Esophagus muscularis mucosa (tissue), 4 donors: ENCODE data around the gene PNMA8C. TPM values are rescaled to one million over a fixed set of nuclear protein-coding genes. Genes with fewer than 3 reads are reported as not detected.
"Not testable (repeated sequence)": the region's sequence is repeated elsewhere in the genome, so short reads cannot be mapped to it uniquely, and the experiment has no call there.

Source experiments
- DNase-seq: peaks from one replicate; pipeline ENCODE4 v3.0.0-alpha.2; 2017; ENCODE audit errors: extremely low spot score
- H3K27ac ChIP-seq, 4 donors: fragments of 200-600 bp; sonication (generic); replicated peaks in 1 of 4; 1 replicate in 3 of 4; 2 replicates in 1 of 4; pipeline ENCODE4 v1.5.1; 2016 to 2019; ENCODE audit warnings: mild to moderate bottlenecking in 1 of 4
- H3K27me3 ChIP-seq, 4 donors: fragments of 200-600 bp; sonication (generic); one replicate each; pipeline versions ENCODE4 v1.5.1 to v1.6.0; 2016 to 2019
- H3K36me3 ChIP-seq, 4 donors: fragments of 200-600 bp; sonication (generic); one replicate each; pipeline ENCODE4 v1.5.1; 2016 to 2019
- H3K4me1 ChIP-seq, 4 donors: fragments of 200-600 bp; sonication (generic); one replicate each; pipeline ENCODE4 v1.5.1; 2016 to 2019
- H3K4me3 ChIP-seq, 4 donors: fragments of 200-600 bp; sonication (generic); 1 replicate in 2 of 4; 2 replicates in 2 of 4; pipeline ENCODE4 v1.5.1; 2016 to 2019; ENCODE audit warnings: mild to moderate bottlenecking in 4 of 4, moderate library complexity in 1 of 4
- H3K9me3 ChIP-seq, 4 donors: fragments of 200-600 bp; sonication (generic); 1 replicate in 3 of 4; 2 replicates in 1 of 4; pipeline ENCODE4 v1.5.1; 2016 to 2019
- EP300 ChIP-seq: sonication (generic); formaldehyde crosslinking; IDR thresholded peaks from one replicate; pipeline ENCODE4 v1.6.1; 2017; ENCODE audit warnings: antibody characterized with exemption
- POLR2A ChIP-seq: fragments of 450-650 bp; IDR thresholded peaks from one replicate; pipeline ENCODE4 v1.6.1; 2017; ENCODE audit warnings: antibody characterized with exemption, moderate library complexity, mild to moderate bottlenecking, low read depth
- POLR2AphosphoS5 ChIP-seq, 2 donors: sonication (generic); formaldehyde crosslinking; IDR thresholded peaks; one replicate each; pipeline ENCODE4 v1.6.1; 2017; ENCODE audit warnings: antibody characterized with exemption in 2 of 2
- WGBS: methylation state at CpG from one replicate; pipeline ENCODE4 v1.1.5; 2018; 5-methylcytosine and 5-hydroxymethylcytosine counted together
- intact Hi-C: fragments of 100-400 bp; cut with DNase I; formaldehyde crosslinking; loops from one replicate; pipeline ENCODE4 v1.15.1; 2023
- total RNA-seq, 4 donors: library from RNA; depleted of rRNA; stranded (reverse); fragments of >200 nt; gene quantifications; one replicate each; pipeline versions ENCODE4 v1.1.0 to v1.2.1, GENCODE V29; 2016
- TF ChIP-seq, protein P1 (sequence below), 3 experiments: fragments of 200-600 bp in 2 of 3; fragments of 450-650 bp in 1 of 3; sonication (generic) in 2 of 3; IDR thresholded peaks; one replicate each; pipeline ENCODE4 v1.5.1; 2017 to 2019; ENCODE audit warnings: antibody characterized with exemption in 3 of 3, mild to moderate bottlenecking in 2 of 3, moderate library complexity in 1 of 3

The PNMA8C gene
- total RNA-seq, 4 donors from 2014 or later = 0.13 to 0.42 (median 0.17) TPM

DNA sequence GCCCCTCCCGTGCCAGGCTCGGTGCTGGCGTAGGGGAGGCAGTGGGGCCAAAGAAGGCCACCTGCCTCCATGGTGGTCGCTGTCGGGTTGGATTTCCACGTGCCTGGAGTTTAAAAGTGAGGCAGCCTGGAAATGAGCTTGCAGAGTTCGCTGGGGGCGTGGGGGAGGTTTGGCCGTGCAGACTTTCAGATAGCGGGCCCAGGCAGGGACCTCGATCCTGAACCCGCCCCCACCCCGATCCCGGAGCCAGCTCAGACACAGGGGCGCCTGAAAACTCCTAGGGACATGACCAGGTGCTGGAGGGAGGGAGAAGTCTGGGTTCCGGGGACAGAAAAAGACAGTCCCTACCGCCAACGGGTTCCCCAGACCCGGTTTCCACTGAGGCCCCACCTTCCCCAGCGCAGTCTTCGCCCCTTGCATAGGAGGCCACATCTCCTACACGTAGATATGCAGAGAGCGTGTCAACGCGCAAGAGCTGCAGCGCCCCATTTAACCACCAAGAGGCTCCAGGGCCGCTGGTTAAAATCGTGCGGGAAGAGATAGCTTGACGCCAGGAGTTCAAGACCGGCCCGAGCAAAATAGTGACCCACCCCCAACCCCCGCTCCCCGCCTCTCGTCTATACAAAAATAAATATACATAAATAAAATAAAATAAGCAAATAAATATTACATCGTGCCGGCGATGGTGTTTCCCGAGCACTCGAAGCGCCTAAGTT, 23.8 kb downstream of the PNMA8C start:
- H3K4me1 ChIP-seq = peaks cover 12 to 54% (median 42%) of the 10 kb centered on the region in 4 donors
- intact Hi-C loops = no loop called here
- WGBS = 28% methylated on average over 34 of the region's 41 CpGs
- no peaks in the 10 kb centered on the region for H3K9me3 ChIP-seq
- H3K36me3 ChIP-seq = no peaks in the 10 kb centered on the region
- no peak for DNase-seq
- H3K27ac ChIP-seq = peak overlapping the region; percentile 41 to 66 (median 53)
- no peak for TF ChIP-seq POLR2AphosphoS5 (IDR thresholded peaks at IDR 0.05)
- TF ChIP-seq, protein P1, sequence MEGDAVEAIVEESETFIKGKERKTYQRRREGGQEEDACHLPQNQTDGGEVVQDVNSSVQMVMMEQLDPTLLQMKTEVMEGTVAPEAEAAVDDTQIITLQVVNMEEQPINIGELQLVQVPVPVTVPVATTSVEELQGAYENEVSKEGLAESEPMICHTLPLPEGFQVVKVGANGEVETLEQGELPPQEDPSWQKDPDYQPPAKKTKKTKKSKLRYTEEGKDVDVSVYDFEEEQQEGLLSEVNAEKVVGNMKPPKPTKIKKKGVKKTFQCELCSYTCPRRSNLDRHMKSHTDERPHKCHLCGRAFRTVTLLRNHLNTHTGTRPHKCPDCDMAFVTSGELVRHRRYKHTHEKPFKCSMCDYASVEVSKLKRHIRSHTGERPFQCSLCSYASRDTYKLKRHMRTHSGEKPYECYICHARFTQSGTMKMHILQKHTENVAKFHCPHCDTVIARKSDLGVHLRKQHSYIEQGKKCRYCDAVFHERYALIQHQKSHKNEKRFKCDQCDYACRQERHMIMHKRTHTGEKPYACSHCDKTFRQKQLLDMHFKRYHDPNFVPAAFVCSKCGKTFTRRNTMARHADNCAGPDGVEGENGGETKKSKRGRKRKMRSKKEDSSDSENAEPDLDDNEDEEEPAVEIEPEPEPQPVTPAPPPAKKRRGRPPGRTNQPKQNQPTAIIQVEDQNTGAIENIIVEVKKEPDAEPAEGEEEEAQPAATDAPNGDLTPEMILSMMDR (IDR thresholded peaks at IDR 0.05) = peak in 1 of 3 experiments; percentile 15
- peaks cover 0 to 92% (median 29%) of the 10 kb centered on the region in 4 donors for H3K27me3 ChIP-seq
- peak overlapping the region; percentile 36 to 50 (median 42) for H3K4me3 ChIP-seq

DNA sequence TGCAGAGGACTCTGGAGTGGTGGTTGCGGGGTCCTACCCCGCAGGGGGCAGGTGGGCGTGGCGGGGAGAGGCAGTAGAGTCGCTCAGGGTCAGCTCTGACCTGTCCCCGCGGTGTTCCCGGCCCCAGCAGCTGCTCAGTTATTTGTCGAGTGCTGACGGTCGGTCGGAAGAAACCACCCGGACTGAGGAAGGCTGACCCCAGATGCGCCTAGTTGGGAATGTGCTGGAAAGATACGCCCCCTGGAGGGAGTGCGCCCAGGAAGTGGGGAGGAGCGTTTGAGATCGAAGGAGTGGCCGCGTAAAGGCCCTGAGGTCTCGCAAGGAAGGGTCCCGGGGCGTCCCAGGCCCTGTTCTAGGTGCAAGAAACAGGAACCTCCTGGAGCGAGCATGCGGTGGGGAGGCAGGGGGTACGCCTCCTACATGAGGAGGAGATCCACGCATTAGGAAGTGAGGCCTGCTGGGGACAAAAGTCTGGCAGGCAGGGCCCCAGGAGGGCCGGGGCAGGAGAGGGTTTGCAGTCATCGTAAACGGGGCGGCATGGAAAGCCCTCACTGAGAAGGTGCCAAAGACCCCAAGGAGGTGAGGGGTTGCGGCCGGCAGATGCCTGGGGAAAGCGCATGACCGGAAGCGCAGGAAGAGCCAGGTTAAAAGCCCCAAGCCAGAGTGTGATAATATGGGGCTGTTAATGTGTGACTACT, 24.5 kb downstream of the PNMA8C start:
- 9% methylated on average over 27 of the region's 36 CpGs for WGBS
- DNase-seq = no peak
- H3K4me1 ChIP-seq = peaks cover 12 to 48% (median 38%) of the 10 kb centered on the region in 4 donors

DNA sequence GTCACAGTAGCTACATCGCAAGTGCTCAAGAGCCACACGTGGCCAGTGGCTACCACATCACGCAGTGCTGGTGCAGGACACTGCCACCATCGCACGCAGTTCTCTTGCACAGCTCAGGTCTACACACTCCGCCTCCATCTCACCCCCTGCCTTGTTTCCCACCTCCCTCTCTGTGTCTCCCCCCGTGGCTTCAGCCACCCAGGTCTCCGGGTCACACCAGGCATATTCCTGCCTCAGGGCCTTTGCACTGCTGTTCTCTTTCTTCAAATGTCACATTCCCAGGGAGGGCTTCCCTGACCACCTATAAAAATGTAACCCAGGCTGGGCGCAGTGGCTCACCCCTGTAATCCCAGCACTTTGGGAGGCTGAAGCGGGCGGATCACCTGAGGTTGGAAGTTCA, 26.0 kb downstream of the PNMA8C start:
- H3K27ac ChIP-seq = no peak overlapping the region
- intact Hi-C loops = loop anchor here (2.0 kb wide), 1 partner anchor 86 kb away; no protein-coding TSS in a partner anchor
- H3K27me3 ChIP-seq = peaks cover 4 to 93% (median 24%) of the 10 kb centered on the region in 4 donors
- no peaks in the 10 kb centered on the region for H3K36me3 ChIP-seq
- WGBS = 95% methylated on average over 11 of the region's 11 CpGs
- peaks cover 8 to 35% (median 23%) of the 10 kb centered on the region in 4 donors for H3K4me1 ChIP-seq
- no peak for TF ChIP-seq EP300
- TF ChIP-seq, protein P1 (IDR thresholded peaks at IDR 0.05) = no peak
- no peak for TF ChIP-seq POLR2AphosphoS5 (IDR thresholded peaks at IDR 0.05)
- TF ChIP-seq POLR2A = no peak
- no peak for DNase-seq
- H3K9me3 ChIP-seq = no peaks in the 10 kb centered on the region
- H3K4me3 ChIP-seq = no peak overlapping the region

More for the DNA sequence above, 24.5 kb downstream of the PNMA8C start:
- Histone ChIP-seq H3K27ac (peak overlapping the region; percentile 41 to 66 (median 53)), H3K4me3 (peak overlapping the region; percentile 36 to 50 (median 42)), H3K9me3 (no peaks in the 10 kb centered on the region), H3K36me3 (no peaks in the 10 kb centered on the region), H3K27me3 (peaks cover 2 to 94% (median 29%) of the 10 kb centered on the region in 4 donors)
- intact Hi-C loops = no loop called here
- TF ChIP-seq EP300 (no peak), POLR2AphosphoS5 (IDR thresholded peaks at IDR 0.05) (no peak), POLR2A (no peak)
- TF ChIP-seq, protein P1 (IDR thresholded peaks at IDR 0.05) = no peak

DNA sequence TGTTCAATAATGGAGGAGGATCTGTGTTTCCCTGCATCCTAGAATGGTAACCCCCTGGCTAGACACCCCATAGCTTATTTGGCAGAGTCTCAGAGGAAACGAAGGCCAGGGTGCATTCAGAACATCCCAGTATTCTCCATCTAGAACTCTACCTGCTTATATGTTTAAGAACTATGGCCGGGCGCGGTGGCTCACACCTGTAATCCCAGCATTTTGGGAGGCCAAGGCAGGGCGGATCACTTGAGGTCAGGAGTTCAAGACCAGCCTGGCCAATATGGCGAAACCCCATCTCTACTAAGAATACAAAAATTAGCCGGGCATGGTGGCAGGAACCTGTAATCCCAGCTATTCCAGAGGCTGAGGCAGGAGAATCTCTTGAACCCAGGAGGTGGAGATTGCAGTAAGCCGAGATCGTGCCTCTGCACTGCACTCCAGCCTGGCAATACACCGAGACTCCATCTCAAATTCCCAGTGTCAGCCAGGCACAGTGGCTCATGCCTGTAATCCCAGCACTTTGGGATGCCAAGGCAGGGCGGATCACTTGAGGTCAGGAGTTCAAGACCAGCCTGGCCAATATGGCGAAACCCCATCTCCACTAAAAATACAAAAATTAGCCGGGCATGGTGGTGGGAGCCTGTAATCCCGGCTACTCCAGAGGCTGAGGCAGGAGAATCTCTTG, 30.8 kb downstream of the PNMA8C start:
- not testable (repeated sequence) for DNase-seq, H3K27ac ChIP-seq, H3K4me3 ChIP-seq, H3K9me3 ChIP-seq, H3K36me3 ChIP-seq
- WGBS = 91% methylated on average over 11 of the region's 14 CpGs
- Histone ChIP-seq H3K27me3 (peaks cover 0 to 51% (median 4%) of the 10 kb centered on the region in 4 donors), H3K4me1 (peaks cover 0 to 15% (median 12%) of the 10 kb centered on the region in 4 donors)
- intact Hi-C loops = loop anchor here (2.0 to 10.0 kb wide), 2 partner anchors 89 to 117 kb away; no protein-coding TSS in a partner anchor

DNA sequence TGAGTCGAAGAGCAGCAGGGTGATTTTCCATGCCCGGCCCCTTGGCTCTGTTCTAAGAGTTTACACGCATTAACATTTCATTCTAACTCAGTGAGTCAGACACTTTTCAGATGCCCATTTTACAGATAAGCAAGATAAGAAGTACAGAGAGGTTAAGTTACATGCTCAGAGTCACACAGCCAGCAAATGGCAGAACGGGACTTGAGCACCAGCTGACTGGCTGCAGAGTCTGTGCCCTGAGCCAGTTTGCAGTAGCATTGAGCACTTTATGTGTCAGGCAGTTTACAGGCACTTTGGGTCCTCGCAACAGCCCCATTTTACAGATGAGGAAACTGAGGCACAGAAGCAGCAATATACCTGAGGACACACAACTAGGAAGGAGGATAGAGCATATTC, 34.3 kb downstream of the PNMA8C start:
- H3K4me1 ChIP-seq = peaks cover 2 to 35% (median 27%) of the 10 kb centered on the region in 4 donors
- no peak overlapping the region for H3K27ac ChIP-seq
- intact Hi-C loops = loop anchor here (5.0 to 10.0 kb wide), 2 partner anchors 112 to 120 kb away; no protein-coding TSS in a partner anchor

More for the DNA sequence above, 34.3 kb downstream of the PNMA8C start:
- TF ChIP-seq POLR2AphosphoS5 (IDR thresholded peaks at IDR 0.05) = no peak
- TF ChIP-seq, protein P1 (IDR thresholded peaks at IDR 0.05) = no peak
- no peak for TF ChIP-seq EP300
- no peak for TF ChIP-seq POLR2A
- WGBS = 93% methylated on average over 5 of the region's 5 CpGs
- Histone ChIP-seq H3K27me3 (peaks cover 0 to 21% (median 2%) of the 10 kb centered on the region in 4 donors), H3K36me3 (peaks cover 17 to 40% (median 25%) of the 10 kb centered on the region in 4 donors), H3K9me3 (no peaks in the 10 kb centered on the region), H3K4me3 (no peak overlapping the region)
- no peak for DNase-seq
